ENCODE results near the gene IFT52. TPM values are rescaled to one million over a fixed set of nuclear protein-coding genes. Genes with fewer than 3 reads are reported as not detected.
"Not testable (repeated sequence)": the region's sequence is repeated elsewhere in the genome, so short reads cannot be mapped to it uniquely, and the experiment has no call there.

Gene IFT52
- total RNA-seq, 1 donor, result 55.8 TPM

GRCh38 chr20:43586641-43587040 lies 4.1 kb upstream of the IFT52 start:
- H3K4me3 ChIP-seq (ENCODE audit: low read depth, low read length), result no peak overlapping the region
- DNase-seq (ENCODE audit: low read depth), result no peak
- TF ChIP-seq CTCF (IDR thresholded peaks at IDR 0.05; ENCODE audit: insufficient read depth, low read length), result no peak

- DNase-seq (ENCODE audit: low read depth); H3K4me3 ChIP-seq (ENCODE audit: low read depth, low read length): not testable (repeated sequence)
Observed at GRCh38 chr20:43588526-43588925, 2.2 kb upstream of the IFT52 start.

GRCh38 chr20:43590036-43590391 lies 723 bp upstream of the IFT52 start:
- no peak for DNase-seq (ENCODE audit: low read depth)
- peak overlapping the region; percentile 95 for H3K4me3 ChIP-seq (ENCODE audit: low read depth, low read length)
- TF ChIP-seq CTCF (IDR thresholded peaks at IDR 0.05; ENCODE audit: insufficient read depth, low read length), result no peak

GRCh38 chr20:43601960-43602359 lies 11.2 kb downstream of the IFT52 start:
- DNase-seq (ENCODE audit: low read depth), result not testable (repeated sequence)

GRCh38 chr20:43603124-43603523 lies 12.4 kb downstream of the IFT52 start:
- TF ChIP-seq CTCF (IDR thresholded peaks at IDR 0.05; ENCODE audit: insufficient read depth, low read length), result no peak
- DNase-seq (ENCODE audit: low read depth), result no peak
- no peak overlapping the region for H3K4me3 ChIP-seq (ENCODE audit: low read depth, low read length)

More at GRCh38 chr20:43601960-43602359, 11.2 kb downstream of the IFT52 start:
- not testable (repeated sequence) for H3K4me3 ChIP-seq (ENCODE audit: low read depth, low read length)

GRCh38 chr20:43605715-43606114 lies 15.0 kb downstream of the IFT52 start:
- no peak for TF ChIP-seq CTCF (IDR thresholded peaks at IDR 0.05; ENCODE audit: insufficient read depth, low read length)
- DNase-seq (ENCODE audit: low read depth), result no peak
- no peak overlapping the region for H3K4me3 ChIP-seq (ENCODE audit: low read depth, low read length)

GRCh38 chr20:43607278-43607677 lies 16.5 kb downstream of the IFT52 start:
- DNase-seq (ENCODE audit: low read depth); H3K4me3 ChIP-seq (ENCODE audit: low read depth, low read length): not testable (repeated sequence)

- no peak for DNase-seq (ENCODE audit: low read depth)
- no peak for TF ChIP-seq CTCF (IDR thresholded peaks at IDR 0.05; ENCODE audit: insufficient read depth, low read length)
- H3K4me3 ChIP-seq (ENCODE audit: low read depth, low read length), result no peak overlapping the region
Observed at GRCh38 chr20:43631598-43631997, 40.9 kb downstream of the IFT52 start.

- DNase-seq (ENCODE audit: low read depth), result no peak
- no peak overlapping the region for H3K4me3 ChIP-seq (ENCODE audit: low read depth, low read length)
- no peak for TF ChIP-seq CTCF (IDR thresholded peaks at IDR 0.05; ENCODE audit: insufficient read depth, low read length)
Observed at GRCh38 chr20:43636429-43636828, 45.7 kb downstream of the IFT52 start.
